ENCODE measurements around the gene DDIAS. TPM values are rescaled to one million over a fixed set of nuclear protein-coding genes. Genes with fewer than 3 reads are reported as not detected.

The DDIAS gene
- total RNA-seq: 2.9 and 5.7 TPM in 2 replicates

GRCh38 chr11:82901165-82901921 lies at the start of gene DDIAS:
DDIAS (plus strand) TSS chr11:82901736; CDS start chr11:82914739, 13,003 bp downstream.

GRCh38 chr11:82900277-82901164 lies 1.0 kb upstream of the DDIAS start, which contains the start of gene PRCP:
PRCP (minus strand) TSS chr11:82900430; CDS start chr11:82900402, 28 bp downstream.

Other genes starting within 250 kb of the DDIAS start
- under 0.01 TPM in 1 of 2 replicates, not detected in the other for gene FAM181B, start 167.9 kb upstream of the DDIAS start, total RNA-seq
- 94.7 and 588 TPM in 2 replicates for gene PRCP, start 1.3 kb upstream of the DDIAS start, total RNA-seq
- 7.3 and 20.5 TPM in 2 replicates for gene RAB30, start 170.2 kb downstream of the DDIAS start, total RNA-seq

Measured in bladder microvascular endothelial cell (primary cell).